ENCODE data around the gene CSNK1E.
A peak's percentile ranks its signal among the peaks of the same experiment; 100 is the strongest.

The CSNK1E gene

DNA sequence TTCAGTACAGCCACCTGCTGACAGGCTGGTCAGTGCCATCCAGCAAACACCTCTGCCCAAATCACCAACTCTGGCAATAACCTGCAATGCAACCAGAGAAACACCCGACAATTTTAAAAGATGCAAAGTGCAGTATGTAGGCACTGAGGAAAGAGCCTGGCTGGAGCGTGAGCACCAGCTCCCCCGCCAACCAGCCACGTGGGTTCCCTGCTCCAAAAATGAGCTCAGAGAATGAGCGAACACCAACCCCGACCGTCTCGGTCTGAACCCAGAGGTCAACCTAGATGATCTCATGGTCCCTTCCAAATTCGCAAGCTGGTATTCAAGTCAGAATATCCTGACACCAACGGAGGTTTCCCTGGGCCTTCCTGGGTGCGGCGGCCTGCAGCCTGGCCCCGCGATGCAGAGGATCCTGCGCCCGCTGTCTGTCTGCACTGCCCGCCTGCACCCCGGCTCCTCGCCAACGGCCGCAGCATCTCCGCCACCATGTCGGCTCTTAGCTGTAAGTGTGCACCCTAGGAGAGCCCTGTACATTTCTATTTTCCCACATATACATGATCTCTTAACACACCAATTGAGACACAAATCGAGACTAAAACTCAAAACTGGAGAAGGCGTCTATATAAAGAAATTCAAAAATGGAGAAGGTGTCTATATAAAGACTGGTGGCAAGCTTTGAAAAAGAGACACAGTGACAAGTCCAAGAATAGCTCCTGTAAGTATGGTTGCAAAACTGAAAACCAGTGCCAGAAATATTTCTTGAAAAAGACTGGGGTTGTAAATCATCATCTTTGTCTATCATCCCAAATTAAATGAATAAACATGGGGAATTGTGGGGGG lies 67.2 kb downstream of the CSNK1E start:
- DNase-seq (ENCODE audit: low read depth in 2 of 2), result no peak

DNA sequence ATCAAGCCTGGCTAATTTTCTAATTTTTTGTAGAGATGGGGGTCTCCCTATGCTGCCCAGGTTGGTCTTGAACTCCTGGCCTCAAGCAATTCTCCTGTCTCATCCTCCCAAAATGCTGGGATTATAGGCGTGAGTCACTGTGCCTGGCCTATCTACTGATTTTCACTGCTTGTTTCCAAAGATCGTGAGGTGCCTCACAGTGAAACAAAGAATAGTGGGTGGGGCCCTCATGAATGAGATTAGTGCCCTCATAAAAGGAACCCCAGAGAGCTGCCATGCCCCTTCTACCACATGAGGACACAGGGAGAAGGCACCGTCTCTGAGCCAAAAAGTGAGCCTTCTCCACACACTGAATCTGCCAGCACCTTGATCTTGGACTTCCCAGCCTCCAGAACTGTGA lies 67.9 kb downstream of the CSNK1E start:
- DNase-seq (ENCODE audit: low read depth in 2 of 2), result no peak

DNA sequence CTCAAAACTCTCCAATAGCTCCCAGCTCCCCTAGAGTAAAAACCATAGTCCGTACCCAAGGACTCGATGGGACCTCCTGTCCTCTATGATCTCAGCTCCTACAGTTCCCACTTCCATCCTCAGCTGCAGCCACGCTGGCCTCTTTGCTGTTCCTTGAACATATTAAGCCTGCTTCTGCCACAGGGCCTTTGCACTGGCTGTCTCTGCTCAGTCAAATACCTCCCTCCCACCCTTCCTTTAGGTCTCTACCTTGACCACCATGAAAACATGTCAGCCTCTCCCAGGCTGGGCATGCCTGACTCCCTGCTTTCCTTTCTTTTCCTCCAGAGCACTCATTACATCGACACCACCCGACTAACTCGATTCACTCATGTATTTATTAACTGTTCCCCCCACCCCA lies 69.0 kb downstream of the CSNK1E start:
- DNase-seq (ENCODE audit: low read depth in 2 of 2), result no peak

DNA sequence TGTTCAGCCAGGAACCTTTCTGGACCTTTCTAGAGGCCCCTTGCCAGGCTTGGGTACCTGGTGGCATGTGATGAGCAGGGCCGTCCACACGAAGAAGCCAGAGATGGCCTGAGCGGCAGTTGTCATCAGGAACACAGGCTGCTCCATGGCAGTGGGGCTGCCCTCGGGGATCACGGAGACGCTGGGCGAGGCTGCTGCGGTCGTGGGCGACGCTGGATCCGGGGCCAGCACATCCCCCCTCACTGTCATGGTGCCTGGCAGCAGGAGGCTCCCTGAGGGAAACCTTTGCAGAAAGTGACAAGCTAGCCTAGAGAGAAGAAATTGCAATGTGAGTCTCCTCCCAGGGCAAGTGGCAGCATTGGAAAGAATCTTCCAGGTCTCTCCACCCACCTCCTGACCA lies 69.5 kb downstream of the CSNK1E start:
- no peak for DNase-seq (ENCODE audit: low read depth in 2 of 2)

DNA sequence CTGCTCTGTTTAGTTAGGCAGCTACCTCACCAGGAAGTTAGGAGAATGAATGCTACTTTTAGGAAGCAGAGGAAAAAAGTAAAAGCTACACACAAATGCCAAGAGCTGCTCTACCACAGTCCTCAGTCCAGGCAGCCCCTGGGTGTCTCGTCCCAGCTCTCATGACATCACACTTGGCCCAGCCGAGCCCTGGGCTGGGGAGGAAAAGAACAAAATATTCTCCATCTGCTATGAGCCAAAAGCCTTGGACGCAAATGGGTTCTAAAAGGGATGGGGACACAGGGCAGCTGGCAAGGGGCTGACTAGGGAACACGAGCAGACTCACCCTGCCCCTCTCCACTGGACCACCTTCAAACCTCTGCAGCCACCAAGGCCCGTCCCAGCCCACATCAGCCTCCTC lies 70.5 kb downstream of the CSNK1E start:
- no peak for DNase-seq (ENCODE audit: low read depth in 2 of 2)

DNA sequence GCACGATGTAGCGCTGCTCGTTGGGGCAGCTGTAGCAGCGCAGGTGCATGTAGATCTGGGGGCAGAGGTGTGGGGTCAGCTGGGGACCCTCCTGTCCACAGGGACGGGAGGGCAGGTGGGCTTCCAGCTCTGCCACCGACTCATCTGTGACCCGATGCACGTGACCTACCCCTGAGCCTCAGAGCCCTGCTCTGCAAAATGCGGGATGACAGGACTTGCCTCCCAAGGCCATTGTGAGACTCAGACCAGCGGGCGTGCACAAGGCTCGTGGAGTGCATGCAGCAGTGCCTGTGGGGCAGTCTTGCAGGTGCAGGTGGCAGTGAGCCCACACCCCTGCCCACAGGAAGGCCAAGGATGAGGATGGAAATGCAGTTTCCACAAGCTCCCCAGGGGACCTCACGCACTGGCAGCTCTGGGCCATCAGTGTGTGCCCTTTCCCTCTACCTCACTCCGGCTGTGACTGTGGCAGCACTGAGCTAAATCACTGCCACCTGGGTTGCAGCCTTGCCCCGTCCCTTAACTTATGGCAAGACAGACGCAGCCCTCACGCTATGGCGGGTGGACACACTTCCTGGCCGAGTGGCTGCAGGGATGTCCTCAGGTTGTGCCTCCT lies 71.1 kb downstream of the CSNK1E start:
- no peak for DNase-seq (ENCODE audit: low read depth in 2 of 2)

DNA sequence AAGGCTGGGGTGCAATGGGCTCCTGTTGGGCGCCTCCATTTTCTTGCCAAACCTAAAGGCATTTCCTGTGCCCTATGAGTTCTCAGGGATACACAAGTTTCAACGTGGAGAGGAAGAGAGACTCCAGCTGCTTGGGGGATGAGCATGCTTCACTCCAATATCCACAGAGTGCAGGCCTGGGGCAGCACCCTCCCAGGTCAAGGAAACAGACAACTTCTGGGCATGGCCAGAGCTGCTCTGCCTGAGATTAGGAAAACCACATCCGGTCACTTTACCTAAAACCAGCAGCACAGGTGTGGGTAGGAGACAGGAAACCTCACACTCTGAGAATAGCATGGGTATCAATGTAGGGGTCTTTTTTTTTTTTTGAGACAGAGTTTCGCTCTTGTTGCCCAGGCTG lies 73.1 kb downstream of the CSNK1E start:
- no peak for DNase-seq (ENCODE audit: low read depth in 2 of 2)

DNA sequence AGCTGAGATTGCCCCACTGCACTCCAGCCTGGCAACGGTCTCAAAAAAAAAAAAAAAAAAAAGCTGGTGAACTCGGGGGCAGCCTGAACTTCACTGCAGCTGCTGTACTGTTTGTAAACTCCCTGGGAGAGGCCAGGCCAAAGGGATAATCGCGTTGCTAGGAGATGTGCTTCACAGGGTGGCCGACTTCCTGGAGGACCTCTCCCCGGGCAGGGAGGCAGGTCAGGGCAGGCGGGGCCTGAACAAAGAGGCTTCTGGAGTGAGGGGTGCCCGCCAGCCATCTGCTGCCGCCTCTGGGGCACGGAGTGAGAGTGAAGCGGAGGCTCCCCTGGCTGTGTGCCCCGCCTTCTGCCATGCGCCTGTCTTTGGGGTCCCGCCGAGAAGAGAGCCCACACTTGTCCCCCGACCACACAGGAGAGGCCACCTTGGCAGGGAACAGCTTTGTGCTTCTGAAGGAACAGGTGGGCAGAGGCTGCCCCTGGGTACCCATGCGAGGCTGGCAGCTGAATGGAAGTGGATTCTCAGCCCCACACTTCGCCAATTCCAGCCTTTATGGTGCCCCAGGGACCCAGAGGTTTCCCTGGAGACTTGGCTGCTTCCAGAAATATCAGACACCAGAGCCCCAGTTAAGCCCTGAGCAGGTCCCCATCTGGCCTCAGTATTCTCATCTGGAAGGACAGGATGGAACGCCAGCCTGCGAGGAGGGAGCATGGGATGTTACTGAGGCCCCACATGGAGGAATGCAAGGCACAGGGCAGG lies 74.0 kb downstream of the CSNK1E start:
- no peak for DNase-seq (ENCODE audit: low read depth in 2 of 2)

DNA sequence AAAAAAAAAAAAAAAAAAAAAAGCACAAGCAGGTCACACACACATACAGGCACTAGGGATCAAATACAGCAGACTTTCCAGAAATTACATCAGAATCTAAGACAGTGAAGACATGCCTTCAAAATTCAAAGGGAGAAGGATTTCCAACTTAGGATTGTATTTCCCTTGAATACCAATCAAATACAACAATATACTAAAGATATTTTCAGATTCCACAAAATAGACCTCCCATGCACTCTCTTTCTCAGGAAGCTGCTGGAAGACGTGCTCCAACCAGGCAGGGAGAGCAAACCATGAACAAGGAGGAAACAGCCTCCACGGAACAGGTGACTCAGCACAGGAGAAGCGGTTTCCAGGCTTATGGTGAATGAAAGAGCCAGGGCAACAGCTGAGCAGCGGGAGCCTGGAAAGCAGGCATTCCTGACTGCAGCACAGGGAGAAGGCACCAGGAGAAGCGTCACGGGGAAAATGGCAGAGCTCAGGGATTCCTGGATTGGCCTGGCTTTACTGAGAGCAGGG lies 76.4 kb downstream of the CSNK1E start:
- DNase-seq (ENCODE audit: low read depth in 2 of 2), result peak; percentile 71 to 72
